HS-27A (cell line): ENCODE results near the gene WWOX.
"Not testable (repeated sequence)": the region's sequence is repeated elsewhere in the genome, so short reads cannot be mapped to it uniquely, and the experiment has no call there.

Source experiments
- DNase-seq: peaks from one replicate; pipeline ENCODE4 v3.0.0-alpha.2; 2012; ENCODE audit warnings: low read depth, missing footprints

The WWOX gene

DNA sequence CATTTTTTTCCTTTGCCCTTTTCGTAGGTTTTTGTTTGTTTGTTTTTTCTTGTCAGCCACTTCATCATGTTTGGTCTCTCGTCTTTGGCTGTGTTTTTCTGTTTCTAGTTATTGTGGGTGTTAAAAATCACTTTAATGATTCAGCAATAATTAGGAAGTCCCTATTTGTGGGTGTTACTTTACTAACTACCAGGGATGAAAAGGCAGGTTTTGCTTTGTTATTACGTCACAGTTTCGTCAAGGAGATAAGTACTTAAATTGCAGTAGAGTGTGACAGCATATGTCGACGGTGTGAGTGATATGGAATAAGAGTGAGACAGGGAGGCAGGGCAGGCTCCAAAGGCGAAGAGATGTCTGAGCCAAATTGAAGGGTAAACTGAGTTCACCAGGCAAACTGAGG is 479.6 kb downstream of the WWOX start:
- DNase-seq = no peak

DNA sequence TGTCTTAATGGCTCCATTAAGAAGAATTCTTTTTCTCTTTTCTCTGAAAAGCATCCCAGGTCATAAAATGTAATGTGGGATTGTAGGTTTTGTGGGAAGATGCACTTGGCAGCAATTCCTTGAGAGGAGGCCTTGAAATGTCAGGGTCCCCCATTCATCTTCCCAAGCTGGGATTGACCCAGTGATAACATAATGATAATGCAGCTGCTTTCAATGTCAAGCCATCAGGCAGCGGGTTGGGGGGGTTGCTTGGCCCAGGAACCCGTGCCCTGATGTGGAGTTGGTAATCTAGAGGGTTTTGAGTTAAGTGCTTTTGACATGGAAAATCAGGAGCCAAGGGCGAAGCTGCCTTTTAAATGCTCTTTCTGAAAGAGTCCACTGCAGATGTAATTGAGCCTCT is 484.0 kb downstream of the WWOX start:
- DNase-seq = no peak

DNA sequence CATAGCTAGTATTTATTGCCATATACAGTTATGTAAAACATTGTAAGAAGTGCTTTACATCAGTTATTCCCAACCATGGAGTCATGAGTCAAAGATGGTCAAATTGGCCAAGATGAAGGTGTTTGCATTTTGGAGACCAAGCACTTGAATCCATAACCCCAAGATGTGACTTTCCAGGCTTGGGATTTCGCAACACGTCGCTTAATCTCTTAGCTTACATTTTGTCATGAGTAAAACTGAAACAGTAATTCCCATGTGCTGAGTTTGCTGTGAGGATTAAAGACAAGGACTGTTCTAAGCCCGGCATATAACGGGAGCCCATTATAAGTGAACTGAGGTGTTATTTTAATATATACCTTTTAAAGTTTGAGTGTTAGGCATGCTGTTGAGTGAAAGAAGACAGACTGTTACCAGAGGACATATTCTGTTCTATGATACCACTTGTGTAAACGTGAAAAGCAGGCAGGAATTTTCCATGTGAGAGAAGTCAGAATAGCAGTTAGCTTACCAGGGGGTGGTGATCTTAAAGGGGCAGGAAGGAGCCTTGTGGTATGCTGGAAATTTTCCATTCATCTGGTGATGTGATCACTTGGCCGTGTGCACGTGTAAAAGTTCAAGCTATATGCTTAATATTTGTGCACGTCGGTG is 484.9 kb downstream of the WWOX start:
- DNase-seq = no peak

DNA sequence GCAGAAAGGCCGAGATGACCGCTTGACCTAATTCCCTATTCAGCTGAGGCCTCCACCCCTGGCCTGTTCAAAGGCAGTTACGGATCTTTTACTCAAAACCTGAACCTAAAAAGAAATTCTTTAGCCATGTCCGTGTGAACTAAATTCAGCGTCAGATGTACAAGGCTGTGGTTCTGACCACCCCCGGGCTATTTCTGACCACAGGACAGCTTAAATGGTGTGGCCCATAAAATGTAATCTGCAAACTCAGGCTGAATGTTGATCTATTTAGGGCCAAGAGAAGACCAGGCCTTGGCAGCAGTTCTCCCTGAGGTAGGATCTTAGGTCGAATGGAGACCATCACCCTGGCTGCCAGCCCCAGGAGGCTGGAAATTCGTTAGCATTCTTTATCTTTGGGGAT is 485.5 kb downstream of the WWOX start:
- no peak for DNase-seq

DNA sequence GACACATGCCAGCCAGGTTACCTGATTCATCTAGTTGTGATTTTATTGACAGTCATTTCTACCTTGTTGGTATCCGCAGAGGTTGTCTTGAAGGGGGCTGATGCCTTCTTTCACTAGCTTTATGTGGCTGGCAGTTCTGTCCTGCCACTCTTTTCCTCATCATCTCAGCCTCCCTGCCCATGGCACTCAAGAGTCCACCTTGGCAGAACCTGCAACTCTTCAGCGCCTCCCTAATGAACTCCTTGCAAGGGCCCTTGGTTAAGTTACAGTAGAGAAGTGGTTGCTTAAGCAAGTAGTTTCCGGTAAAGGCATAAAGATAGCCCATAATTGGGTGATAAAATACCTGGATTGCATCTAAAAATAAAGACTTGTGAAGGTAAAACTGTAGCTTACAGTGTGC is 489.9 kb downstream of the WWOX start:
- DNase-seq = no peak

DNA sequence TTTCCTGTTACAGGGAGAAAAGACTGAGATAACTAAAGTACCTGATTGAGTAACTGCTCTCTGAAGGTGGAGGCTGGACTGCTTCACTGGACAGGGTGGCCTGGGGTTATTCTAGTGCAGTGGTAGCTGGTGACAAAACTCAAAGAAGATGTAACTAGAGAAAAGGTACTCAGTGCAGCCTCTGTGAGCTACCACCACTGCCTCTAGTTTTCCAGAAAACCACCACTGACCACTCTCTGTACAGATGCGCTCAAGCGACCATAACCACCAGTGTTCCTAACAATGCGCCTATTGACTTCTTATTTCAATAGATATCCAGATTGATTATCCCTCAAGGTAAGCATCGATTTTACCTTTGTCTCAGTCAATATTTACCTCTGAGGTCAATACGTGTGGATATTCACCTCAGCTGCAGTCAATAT is 492.2 kb downstream of the WWOX start:
- no peak for DNase-seq

DNA sequence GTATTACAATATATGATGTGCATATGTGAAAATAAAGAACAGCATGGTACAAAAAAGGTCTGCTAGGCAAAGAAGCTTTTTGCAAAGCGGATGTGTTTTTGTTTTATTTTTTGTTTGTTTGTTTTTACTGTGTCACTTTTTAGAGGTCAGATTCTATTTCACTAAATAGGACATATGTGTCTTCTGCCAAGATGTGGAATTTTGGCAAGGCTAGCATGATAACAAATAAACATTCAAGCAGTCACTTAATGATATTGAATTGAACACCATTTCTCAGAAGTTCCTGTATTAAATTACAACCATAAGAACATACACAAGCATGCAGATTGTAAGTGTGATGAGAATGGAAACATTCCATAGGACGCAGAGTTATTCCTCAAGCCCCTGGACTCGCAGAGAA is 492.7 kb downstream of the WWOX start:
- DNase-seq = no peak

DNA sequence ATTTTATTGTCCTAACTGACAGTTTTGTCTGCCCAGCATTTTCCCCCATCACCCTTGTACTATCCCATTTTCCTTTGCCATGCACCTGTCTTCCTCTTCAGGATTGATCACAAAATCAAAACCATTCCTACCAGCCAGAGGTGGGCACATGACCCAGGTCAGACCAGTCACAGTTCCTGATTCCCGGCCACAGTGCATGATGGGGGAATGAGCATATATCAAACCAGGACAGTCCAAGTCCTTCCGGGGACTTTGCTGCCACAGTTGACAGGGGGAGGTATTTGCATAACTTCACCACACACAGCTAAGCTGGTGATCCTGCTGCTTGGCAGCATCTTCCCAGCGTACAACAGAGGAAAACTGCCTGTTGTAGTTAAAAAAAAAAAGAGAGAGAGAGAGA is 493.9 kb downstream of the WWOX start:
- DNase-seq = no peak

DNA sequence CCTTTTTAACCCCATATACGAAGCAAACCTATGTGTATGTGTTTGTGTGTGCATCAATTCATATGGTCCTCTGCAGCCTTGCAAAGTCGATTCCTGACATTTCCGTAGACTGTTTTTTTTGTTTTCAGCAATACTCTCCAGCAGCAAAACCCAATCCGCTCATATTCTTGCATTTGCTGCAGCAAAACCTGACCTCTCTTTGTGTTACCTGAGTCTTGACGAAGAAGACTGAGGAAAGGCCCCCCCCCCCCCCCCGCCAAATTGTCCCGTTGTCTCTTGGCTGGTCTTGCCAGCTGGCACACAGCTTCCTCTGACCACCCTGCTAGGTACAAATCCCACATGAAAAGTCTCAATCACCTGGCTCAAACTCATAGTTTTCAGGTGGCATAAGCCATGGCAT is 494.7 kb downstream of the WWOX start:
- no peak for DNase-seq

DNA sequence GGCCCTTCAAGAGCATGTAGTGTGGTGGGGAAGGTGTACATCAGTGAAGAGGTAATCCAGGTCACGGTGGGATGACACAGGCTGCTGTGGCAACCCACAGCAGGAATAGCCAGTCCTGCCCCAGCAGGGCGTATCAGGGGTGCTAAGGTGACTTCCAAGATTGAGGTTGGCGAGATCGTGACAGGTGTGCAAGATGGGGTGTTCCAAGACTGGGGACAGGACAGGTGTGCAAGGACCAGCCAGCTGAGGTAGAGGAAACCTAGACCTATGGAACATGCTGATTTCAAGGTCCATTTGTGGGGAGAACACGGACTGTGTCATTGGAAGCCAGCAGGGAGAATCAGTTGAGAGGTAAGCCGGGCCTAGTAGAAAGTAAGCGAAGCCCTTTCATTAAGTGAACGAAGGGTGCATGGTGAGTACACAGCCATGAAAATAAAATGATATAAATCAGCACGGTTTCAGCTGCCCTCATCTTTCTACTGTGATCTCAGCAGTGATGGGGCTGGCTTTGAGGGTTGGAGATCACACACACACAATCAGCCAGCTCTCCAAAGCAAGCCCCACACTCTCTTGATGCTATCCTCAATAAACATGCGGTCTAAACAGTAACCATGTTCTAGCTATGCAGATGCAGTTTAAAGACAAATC is 497.0 kb downstream of the WWOX start:
- DNase-seq = no peak

DNA sequence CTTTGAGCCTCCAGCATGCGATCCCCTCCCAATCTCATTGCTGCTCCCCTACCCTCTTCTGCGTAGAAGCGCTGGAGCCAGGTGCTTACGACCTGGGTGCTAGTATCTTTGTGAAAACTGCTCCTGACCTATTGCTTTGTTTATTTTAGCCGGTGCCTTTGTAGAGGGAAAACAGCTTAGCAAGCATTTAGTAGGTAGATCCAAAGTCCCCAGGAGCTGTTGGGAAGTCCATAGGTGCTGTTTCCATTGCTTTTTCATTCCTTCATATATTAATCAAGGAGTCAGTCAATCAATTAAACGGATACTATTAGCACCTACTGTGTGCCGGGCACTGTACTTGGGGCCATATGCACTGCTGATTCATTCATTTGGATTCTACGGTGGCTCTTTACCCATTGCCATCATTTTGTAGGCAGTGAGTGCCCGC is 497.6 kb downstream of the WWOX start:
- no peak for DNase-seq

DNA sequence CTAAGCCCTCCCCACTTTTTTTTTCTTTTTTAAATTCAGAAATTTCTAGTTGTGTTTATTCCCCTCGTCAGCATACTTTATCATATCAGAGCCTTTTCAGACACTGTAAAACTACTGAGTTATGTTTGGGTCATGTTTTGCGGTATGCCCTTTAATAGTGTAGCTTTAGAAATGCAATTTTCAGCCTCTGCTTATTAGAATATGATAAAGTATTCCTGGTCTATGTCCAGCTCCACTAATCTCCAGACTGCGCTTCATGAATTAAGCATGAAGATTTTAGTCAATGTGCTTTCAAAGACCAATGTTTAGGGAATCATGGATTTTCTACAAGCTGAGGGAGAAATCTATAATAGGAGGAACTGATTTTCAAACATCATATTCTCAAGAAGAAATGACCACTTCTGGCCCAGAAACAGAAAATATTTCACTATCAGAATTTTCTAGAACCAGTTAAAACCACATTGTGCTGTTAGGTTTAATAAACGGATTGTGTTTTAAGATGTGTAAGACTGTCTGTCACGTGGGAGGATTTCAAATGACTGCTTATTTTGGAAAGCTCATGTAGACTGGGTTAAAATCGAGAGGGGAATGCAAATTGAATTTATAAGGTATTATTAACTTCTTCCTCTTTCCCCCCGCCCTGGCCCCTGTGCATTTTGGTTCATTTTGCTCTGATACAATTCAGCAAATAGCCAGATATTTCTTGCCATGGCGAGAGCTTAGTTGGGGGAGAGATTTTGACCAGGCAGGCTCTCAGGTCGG is 498.5 kb downstream of the WWOX start:
- DNase-seq = no peak

DNA sequence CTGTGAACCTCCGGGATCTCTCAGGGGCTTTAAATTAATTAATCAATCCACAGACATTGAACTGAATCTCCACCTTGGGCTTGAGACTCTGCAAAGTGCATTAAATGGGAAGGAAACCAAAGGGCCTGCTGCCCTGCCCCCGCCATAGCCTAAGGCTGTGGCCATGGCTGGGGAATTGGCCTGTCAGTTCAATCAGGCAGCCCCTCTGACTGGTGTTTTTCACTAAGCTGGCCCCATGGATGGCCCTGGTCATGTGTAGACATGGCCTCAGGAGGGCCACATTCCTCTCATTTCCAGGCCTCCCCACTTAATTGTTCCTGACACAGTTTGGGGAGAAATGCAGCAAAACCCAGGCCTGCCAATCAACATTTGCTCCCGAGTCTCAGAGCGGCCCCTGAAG is 499.8 kb downstream of the WWOX start:
- no peak for DNase-seq

DNA sequence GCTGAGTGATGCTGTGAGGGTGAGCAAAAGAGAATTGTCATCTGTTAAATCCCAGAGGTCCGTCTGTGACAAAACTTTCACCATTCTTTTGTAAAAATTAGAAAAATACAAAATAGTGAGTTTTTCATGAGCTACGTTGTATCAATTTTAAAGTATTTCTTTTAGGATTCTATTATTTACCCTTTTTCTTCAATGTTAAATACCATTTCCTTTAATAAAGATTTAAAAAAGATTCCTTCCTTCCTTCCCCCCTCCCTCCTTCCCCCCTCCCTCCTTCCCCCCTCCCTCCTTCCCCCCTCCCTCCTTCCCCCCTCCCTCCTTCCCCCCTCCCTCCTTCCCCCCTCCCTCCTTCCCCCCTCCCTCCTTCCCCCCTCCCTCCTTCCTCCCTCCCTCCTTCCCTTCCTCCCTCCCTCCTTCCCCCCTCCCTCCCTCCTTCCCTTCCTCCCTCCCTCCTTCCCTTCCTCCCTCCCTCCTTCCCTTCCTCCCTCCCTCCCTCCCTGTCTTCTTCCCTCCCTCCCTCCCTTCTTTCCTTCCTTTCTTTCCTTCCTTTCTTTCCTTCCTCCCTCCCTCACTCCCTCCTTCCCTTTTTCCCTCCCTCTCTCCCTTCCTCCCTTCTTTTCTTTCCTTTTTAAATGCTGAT is 505.1 kb downstream of the WWOX start:
- not testable (repeated sequence) for DNase-seq

DNA sequence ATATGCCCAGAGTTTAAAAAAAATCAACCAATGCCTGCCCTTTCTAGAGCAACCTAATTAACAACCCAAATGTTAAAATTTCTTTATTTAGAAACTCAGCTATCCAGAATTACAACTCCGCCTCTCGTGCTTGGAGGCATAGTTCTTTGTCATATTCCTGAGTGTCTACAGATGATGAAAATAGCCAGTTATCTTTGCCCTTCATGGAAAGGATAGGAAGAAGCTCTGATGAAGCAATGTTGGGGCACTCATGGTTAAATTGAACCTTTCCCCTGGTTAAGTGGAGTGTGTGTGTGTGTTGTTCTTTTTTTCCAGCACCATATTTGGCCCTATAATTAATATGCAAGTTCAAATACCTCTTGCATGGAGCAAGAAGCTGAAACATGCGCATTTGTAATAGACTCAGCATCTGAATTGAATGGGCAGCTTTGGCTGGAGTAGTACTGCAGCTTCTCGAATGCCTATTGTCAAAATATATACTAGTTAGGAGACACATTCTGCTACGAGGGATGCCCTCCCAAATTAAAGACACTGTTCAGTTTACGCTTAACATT is 506.2 kb downstream of the WWOX start:
- no peak for DNase-seq

DNA sequence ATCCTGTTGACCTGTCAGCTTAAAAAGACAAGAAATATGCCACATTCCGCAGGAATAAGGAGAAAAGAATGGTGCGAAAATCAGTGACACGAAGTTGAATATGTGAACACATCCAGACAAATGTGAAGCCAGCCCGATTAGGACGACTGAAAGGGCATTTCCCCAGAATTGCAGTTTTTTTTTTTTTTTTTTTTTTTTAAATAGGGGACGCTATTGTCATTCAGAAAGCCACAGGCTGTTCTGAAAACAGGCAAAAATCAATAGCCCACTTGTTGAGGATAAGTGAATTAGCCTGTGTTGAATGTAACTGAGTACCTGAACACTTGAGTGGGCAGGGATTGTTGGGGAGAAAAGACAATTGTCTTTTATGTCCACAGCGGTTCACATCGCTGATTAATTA is 507.1 kb downstream of the WWOX start:
- DNase-seq = no peak

DNA sequence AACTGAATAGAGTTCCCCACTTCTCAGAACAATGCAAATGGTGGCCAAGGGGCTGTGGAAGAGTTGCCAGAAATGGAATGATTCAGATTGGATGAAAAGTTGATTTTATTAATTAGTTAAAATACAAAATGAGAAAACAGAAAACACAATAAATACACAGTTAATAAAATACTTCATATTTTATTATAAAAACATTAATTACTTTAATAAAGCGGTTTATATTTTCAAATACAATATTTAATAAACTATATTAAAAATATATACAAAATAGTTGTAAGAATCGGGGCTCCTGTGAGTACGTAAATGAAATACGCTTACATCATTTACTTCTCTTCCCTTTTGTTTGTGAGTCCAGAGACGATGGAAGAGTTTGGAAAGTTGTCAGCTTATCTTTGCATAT is 507.6 kb downstream of the WWOX start:
- no peak for DNase-seq

DNA sequence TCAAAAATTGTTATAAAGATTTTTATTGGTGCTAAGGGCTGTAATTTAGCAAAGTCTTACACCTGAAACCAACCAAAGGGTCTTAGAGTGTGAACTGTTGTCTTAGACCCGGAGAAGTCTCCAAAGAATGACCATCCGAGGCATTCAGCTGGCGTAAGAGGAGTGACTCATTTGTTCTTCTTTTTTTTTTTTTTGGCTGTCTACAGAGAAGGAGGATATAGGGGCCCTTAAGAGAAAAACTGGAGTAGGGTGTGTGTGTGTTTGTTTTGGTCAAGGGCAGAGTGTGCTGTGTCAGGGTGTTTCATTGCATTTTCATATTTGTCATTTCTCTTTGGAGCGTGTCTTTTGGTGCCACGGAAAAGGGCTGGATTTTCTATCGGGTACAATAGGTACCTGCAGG is 508.0 kb downstream of the WWOX start:
- no peak for DNase-seq

DNA sequence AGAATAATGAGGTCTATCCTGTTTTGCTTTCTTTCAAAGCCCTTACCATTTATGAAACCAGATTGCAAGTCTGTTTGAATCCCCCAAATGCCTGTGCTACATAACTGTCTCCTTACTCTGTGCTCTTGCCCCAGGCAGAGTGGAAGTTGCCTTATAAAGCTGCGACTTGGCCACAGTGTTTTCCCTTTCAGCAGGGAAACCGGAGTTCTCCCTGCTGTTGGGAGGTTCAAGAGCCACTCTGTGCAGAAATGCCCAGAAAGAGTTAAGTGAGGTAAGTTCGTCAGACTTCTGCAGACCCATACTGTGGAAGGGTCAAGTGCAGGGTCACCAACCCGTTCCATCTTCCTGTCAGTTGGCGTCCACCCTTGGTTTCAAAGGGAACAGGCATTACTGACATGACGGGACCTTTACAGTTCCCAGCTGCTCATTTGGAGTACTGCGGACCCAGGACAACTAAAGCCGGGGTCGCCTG is 508.9 kb downstream of the WWOX start:
- DNase-seq = no peak

DNA sequence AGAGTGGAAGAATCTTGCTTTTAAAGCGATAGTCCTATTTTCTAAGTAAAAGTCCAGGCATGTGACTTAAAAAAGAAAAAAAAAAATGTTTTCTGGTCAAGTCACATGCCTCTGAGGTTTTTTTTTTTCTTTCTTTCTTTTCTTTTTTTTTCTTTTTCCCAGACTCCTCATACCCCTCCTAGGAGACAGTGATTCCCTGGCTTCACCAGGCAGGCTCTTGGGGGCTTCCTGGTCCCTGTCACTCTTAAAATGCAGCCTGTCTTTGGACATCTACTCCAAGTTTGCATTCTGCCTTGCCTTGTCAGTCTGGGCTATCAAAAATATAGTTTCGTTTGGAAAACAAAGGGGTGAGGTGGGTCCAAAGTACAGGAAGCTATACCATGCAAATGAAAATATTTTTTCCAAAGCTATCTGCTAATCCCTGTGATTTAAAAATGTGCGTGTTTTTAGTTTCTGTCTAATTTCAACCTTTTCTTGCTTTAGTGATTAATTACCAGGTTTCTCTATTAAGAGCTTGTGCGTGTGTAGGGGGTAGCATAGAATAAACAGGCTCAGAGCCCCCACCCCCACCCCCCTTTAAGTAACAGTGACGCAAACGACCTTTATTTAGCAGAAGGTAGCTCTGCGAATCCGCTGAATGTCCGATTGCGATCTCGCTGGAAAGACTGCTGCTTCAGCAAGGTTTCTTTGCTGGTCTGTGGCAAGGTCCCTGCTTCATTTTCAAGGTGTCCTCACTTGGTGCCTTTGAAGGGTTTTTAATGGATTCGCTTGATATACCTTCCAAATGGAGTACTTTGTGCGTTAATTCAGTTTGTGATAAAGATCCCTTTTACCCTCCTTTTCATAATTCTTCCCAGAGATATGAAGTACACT is 510.2 kb downstream of the WWOX start:
- no peak for DNase-seq

DNA sequence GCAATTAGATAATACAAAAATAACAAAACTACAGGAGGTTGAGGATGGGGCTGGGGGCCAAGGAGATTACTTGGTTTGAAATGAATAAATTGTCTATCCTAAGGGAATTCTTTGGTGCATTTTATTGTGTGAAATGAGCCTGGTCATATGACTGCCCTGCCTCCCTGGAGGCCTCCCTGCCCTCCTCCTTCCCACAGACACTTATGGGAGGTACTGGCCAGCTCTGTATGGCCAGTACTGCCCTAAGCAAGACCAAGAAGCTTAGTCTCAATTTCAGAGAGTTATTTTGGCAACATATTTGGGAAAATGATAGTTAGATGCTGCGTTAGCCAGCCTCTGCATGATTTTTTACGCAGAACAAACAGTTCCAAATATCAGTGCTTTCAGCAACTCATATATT is 511.9 kb downstream of the WWOX start:
- DNase-seq = no peak

DNA sequence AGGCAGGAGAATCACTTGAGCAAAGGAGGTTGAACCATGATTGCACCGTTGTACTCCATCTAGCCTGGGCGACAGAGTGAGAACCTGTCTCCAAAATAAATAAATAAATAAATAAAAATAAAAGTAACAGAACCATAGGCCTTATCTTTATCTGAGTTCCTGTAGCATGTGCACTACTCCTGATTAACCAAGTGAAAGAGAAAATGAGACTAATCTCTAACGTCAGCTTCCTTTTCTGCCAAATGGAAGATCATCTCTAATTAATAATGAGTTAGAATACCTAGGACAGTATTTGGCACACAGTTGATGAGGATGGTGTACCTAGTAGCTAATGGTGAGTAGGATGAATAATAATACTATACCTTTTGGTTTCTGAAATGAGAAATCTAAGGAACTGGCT is 520.4 kb downstream of the WWOX start:
- DNase-seq = no peak
